NCI-H1092 (cell line): Measurements from ENCODE around the gene HMCN1.
"Not testable (repeated sequence)": the region's sequence is repeated elsewhere in the genome, so short reads cannot be mapped to it uniquely, and the experiment has no call there.

Experiments
- DNase-seq: peaks from one replicate; lab custom pipeline; 2025; lab: John Stamatoyannopoulos, UW

Gene HMCN1

GRCh38 chr1:185853739-185854138 is 119.5 kb downstream of the HMCN1 start:
- no peak for DNase-seq

- DNase-seq = no peak
These were observed 122.3 kb downstream of the HMCN1 start for GRCh38 chr1:185856482-185856881.

GRCh38 chr1:185857442-185857841 is 123.3 kb downstream of the HMCN1 start:
- DNase-seq = no peak

- no peak for DNase-seq
These were observed 126.1 kb downstream of the HMCN1 start for GRCh38 chr1:185860311-185860710.

GRCh38 chr1:185860859-185861258 is 126.7 kb downstream of the HMCN1 start:
- DNase-seq = no peak

GRCh38 chr1:185861630-185862029 is 127.4 kb downstream of the HMCN1 start:
- DNase-seq = no peak

- DNase-seq = no peak
These were observed 128.0 kb downstream of the HMCN1 start for GRCh38 chr1:185862235-185862634.

GRCh38 chr1:185864331-185864730 is 130.1 kb downstream of the HMCN1 start:
- no peak for DNase-seq

- DNase-seq = no peak
These were observed 130.8 kb downstream of the HMCN1 start for GRCh38 chr1:185864889-185865517.

- DNase-seq = no peak
These were observed 135.4 kb downstream of the HMCN1 start for GRCh38 chr1:185869590-185869989.

- DNase-seq = no peak
These were observed 137.5 kb downstream of the HMCN1 start for GRCh38 chr1:185871627-185872150.

GRCh38 chr1:185874246-185874645 is 140.1 kb downstream of the HMCN1 start:
- no peak for DNase-seq

GRCh38 chr1:185880330-185880729 is 146.1 kb downstream of the HMCN1 start:
- no peak for DNase-seq

GRCh38 chr1:185880779-185881333 is 146.7 kb downstream of the HMCN1 start:
- no peak for DNase-seq

- DNase-seq = no peak
These were observed 151.9 kb downstream of the HMCN1 start for GRCh38 chr1:185886046-185886445.

GRCh38 chr1:185886671-185887070 is 152.5 kb downstream of the HMCN1 start:
- DNase-seq = no peak

GRCh38 chr1:185892831-185893403 is 158.7 kb downstream of the HMCN1 start:
- not testable (repeated sequence) for DNase-seq

- DNase-seq = no peak
These were observed 160.6 kb downstream of the HMCN1 start for GRCh38 chr1:185894791-185895190.

- no peak for DNase-seq
These were observed 161.2 kb downstream of the HMCN1 start for GRCh38 chr1:185895208-185895900.

GRCh38 chr1:185896863-185897262 is 162.7 kb downstream of the HMCN1 start:
- no peak for DNase-seq

GRCh38 chr1:185906186-185906585 is 172.0 kb downstream of the HMCN1 start:
- DNase-seq = no peak

GRCh38 chr1:185907246-185907645 is 173.1 kb downstream of the HMCN1 start:
- DNase-seq = no peak

- DNase-seq = no peak
These were observed 177.8 kb downstream of the HMCN1 start for GRCh38 chr1:185911978-185912377.
